Vagina (tissue), 2 donors: ENCODE measurements around the gene CCL25. TPM values are rescaled to one million over a fixed set of nuclear protein-coding genes. Genes with fewer than 3 reads are reported as not detected.

ENCODE experiments used
- DNase-seq, 2 donors: peaks; one replicate each; pipeline ENCODE4 v3.0.0-alpha.2; 2017; ENCODE audit errors: extremely low spot score in 2 of 2
- H3K27ac ChIP-seq: fragments of 200-600 bp; sonication (generic); one replicate; pipeline ENCODE4 v1.5.1; 2019
- H3K27me3 ChIP-seq: fragments of 200-600 bp; sonication (generic); one replicate; pipeline ENCODE4 v1.5.1; 2019
- H3K36me3 ChIP-seq, 2 donors: fragments of 200-600 bp; sonication (generic); one replicate each; pipeline ENCODE4 v1.5.1; 2017 to 2019
- H3K4me1 ChIP-seq: fragments of 200-600 bp; sonication (generic); one replicate; pipeline ENCODE4 v1.5.1; 2019
- H3K4me3 ChIP-seq, 2 donors: fragments of 200-600 bp; sonication (generic); 1 replicate in 1 of 2; 2 replicates in 1 of 2; pipeline ENCODE4 v1.5.1; 2016 to 2019
- H3K9me3 ChIP-seq: fragments of 200-600 bp; sonication (generic); one replicate; pipeline ENCODE4 v1.5.1; 2019
- CTCF ChIP-seq, 3 experiments: fragments of 450-650 bp in 2 of 3; fragments of 200-600 bp in 1 of 3; sonication (generic) in 1 of 3; IDR thresholded peaks; one replicate each; pipeline ENCODE4 v1.5.1; 2017 to 2019; ENCODE audit warnings: antibody characterized with exemption in 3 of 3, mild to moderate bottlenecking in 2 of 3, moderate library complexity in 2 of 3
- POLR2A ChIP-seq, 2 donors: fragments of 450-650 bp; IDR thresholded peaks; one replicate each; pipeline ENCODE4 v1.6.1; 2017; ENCODE audit warnings: antibody characterized with exemption in 2 of 2, mild to moderate bottlenecking in 2 of 2, moderate library complexity in 2 of 2
- POLR2AphosphoS5 ChIP-seq, 2 donors: sonication (generic); formaldehyde crosslinking; IDR thresholded peaks; one replicate each; pipeline ENCODE4 v1.9.0; 2017; ENCODE audit warnings: antibody characterized with exemption in 2 of 2, mild to moderate bottlenecking in 2 of 2, low read depth in 1 of 2; ENCODE audit not compliant: insufficient read depth in 1 of 2
- intact Hi-C: fragments of 100-400 bp; cut with DNase I; formaldehyde crosslinking; loops from one replicate; pipeline ENCODE4 v1.15.1; 2023
- total RNA-seq: library from RNA; depleted of rRNA; stranded (reverse); fragments of >200 nt; gene quantifications from one replicate; pipeline ENCODE4 v1.2.3, GENCODE V29; 2016

Gene CCL25
- total RNA-seq = not detected

GRCh38 chr19:8052464-8052859 is at the start of gene CCL25:
Gene CCL25, plus strand, starts transcription at chr19:8052760. Its CDS starts 290 bp downstream, at chr19:8053050.
- no peaks in the 10 kb centered on the region for H3K27me3 ChIP-seq
- DNase-seq = no peak
- no peak within 1 kb of the TSS for H3K27ac ChIP-seq
- H3K9me3 ChIP-seq = no peaks in the 10 kb centered on the region
- H3K36me3 ChIP-seq = no peaks in the 10 kb centered on the region
- H3K4me1 ChIP-seq = peaks cover 11% of the 10 kb centered on the region
- H3K4me3 ChIP-seq = no peak within 1 kb of the TSS
- TF ChIP-seq POLR2A (IDR thresholded peaks at IDR 0.05) = no peak
- TF ChIP-seq POLR2AphosphoS5 (IDR thresholded peaks at IDR 0.05; ENCODE audit: insufficient read depth in 1 of 2, low read depth in 1 of 2) = no peak
- TF ChIP-seq CTCF (IDR thresholded peaks at IDR 0.05) = no peak
- intact Hi-C loops = no loop called here

GRCh38 chr19:8004001-8004400 is 48.6 kb upstream of the CCL25 start:
- H3K4me3 ChIP-seq = peak overlapping the region in 1 of 2 donors; percentile 77
- intact Hi-C loops = loop anchor here (10.0 kb wide), 3 partner anchors 59 to 511 kb away; partner anchors contain the start of genes TGFBR3L, TIMM44 and ZNF414
- H3K4me1 ChIP-seq = peaks cover 59% of the 10 kb centered on the region
- no peak for DNase-seq
- no peak overlapping the region for H3K27ac ChIP-seq
- no peaks in the 10 kb centered on the region for H3K36me3 ChIP-seq
- no peaks in the 10 kb centered on the region for H3K27me3 ChIP-seq
- TF ChIP-seq CTCF (IDR thresholded peaks at IDR 0.05) (no peak), POLR2A (IDR thresholded peaks at IDR 0.05) (no peak), POLR2AphosphoS5 (IDR thresholded peaks at IDR 0.05; ENCODE audit: insufficient read depth in 1 of 2, low read depth in 1 of 2) (no peak)
- no peaks in the 10 kb centered on the region for H3K9me3 ChIP-seq

- H3K4me1 ChIP-seq = peaks cover 53% of the 10 kb centered on the region
- no peaks in the 10 kb centered on the region for H3K36me3 ChIP-seq
- TF ChIP-seq CTCF (IDR thresholded peaks at IDR 0.05) (no peak), POLR2A (IDR thresholded peaks at IDR 0.05) (no peak), POLR2AphosphoS5 (IDR thresholded peaks at IDR 0.05; ENCODE audit: insufficient read depth in 1 of 2, low read depth in 1 of 2) (no peak)
- no peak for DNase-seq
- H3K4me3 ChIP-seq = peak overlapping the region; percentile 71 to 77
- H3K27me3 ChIP-seq = no peaks in the 10 kb centered on the region
- no peaks in the 10 kb centered on the region for H3K9me3 ChIP-seq
- peak overlapping the region; percentile 53 for H3K27ac ChIP-seq
- intact Hi-C loops = loop anchor here (10.0 kb wide), 3 partner anchors 60 to 510 kb away; partner anchors contain the start of genes TGFBR3L, TIMM44 and ZNF414
These were observed 47.6 kb upstream of the CCL25 start for GRCh38 chr19:8004723-8005513.

GRCh38 chr19:8005534-8006256 is 46.9 kb upstream of the CCL25 start, which contains the start of gene ELAVL1:
Gene ELAVL1, minus strand, starts transcription at chr19:8005641. Its CDS starts 13,826 bp downstream, at chr19:7991815.
- H3K9me3 ChIP-seq = no peaks in the 10 kb centered on the region
- H3K36me3 ChIP-seq = no peaks in the 10 kb centered on the region
- H3K27me3 ChIP-seq = no peaks in the 10 kb centered on the region
- peak within 1 kb of the TSS; percentile 68 for H3K27ac ChIP-seq
- TF ChIP-seq POLR2A (IDR thresholded peaks at IDR 0.05) (peak in 1 of 2 donors; percentile 51), POLR2AphosphoS5 (IDR thresholded peaks at IDR 0.05; ENCODE audit: insufficient read depth in 1 of 2, low read depth in 1 of 2) (peak in 1 of 2 donors; percentile 42), CTCF (IDR thresholded peaks at IDR 0.05) (no peak)
- intact Hi-C loops = loop anchor here (10.0 kb wide), 3 partner anchors 61 to 509 kb away; partner anchors contain the start of genes TGFBR3L, TIMM44 and ZNF414
- H3K4me3 ChIP-seq = peak within 1 kb of the TSS; percentile 71 to 77
- peaks cover 50% of the 10 kb centered on the region for H3K4me1 ChIP-seq
- DNase-seq = no peak
